HG02885 (cell line): ENCODE measurements around the gene PCNX1.
"Not testable (repeated sequence)": the region's sequence is repeated elsewhere in the genome, so short reads cannot be mapped to it uniquely, and the experiment has no call there.

Experiments used
- ATAC-seq: cut with Tn5 transposase; IDR thresholded peaks from one replicate; pipeline ENCODE4 v1.9.1; 2021; ENCODE audit warnings: mild to moderate bottlenecking; ENCODE audit not compliant: unreplicated experiment, poor library complexity

Gene PCNX1

DNA sequence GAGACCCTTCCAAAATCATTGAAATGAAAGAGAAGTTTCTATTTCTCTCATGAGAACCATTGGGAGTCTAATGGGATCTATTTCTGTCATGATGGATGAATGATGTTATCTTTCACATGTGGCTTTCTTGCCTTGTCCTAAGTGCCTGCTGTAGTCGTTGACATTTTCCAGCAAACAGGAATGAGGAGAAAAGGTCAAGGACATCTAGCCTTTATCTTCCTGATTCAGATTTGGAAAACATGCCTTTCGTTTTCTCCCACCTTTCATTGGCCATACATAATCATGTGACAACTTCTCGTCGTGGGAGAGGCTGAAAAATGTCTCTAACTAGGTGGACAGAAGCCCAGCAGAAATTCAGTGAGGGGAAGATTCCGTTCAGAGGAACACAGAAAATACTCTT lies 94.5 kb downstream of the PCNX1 start:
- ATAC-seq: no peak

DNA sequence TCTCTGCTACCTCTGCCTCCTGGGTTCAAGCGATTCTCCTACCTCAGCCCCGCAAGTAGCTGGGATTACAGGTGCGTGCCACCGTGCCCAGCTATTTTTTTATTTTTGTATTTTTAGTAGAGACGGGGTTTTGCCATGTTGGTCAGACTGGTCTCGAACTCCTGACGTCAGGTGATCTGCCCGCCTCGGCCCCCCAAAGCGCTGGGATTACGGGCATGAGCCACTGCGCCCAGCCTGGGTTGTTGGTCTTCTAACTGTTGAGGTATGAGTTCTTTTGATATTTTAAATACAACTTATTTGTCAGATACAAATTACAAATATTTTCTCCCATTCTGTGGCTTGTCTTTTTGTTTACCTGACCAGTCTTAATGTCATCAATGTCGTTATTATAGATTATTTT lies 95.9 kb downstream of the PCNX1 start:
- ATAC-seq: no peak

DNA sequence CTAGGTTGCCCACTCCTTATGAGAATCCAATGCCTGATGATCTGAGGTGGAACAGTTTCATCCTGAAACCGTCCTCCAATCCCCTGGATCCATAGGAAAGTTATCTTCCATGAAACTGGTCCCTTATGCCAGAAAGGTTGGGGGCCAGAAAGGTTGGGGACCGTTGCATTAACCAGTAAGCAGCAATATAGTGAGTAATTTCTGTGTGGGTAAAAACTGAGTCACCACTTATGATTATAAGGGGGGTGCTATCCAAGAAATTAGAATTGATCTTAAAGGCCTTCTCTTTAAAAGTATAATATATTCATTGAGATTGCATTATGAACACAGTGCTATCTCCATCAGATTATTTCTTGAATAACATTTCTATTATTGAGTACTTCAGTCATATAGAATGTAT lies 97.2 kb downstream of the PCNX1 start:
- no peak for ATAC-seq

DNA sequence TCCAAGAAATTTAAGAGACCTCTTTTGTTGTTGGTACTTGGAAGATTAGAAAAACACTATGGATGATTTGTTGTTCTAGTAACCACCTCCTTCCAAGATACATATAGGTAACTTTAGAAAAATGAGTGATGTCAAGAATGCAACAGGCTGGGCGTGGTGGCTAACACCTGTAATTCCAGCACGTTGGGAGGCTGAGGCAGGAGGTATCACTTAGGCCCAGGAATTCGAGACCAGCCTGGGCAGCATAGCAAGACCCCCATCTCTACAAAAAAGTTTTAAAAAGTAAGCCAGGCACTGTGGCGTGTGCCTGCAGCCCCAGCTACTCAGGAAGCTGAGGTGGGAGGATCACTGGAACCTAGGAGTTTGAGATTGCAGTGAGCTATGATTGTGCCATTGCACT lies 97.8 kb downstream of the PCNX1 start:
- ATAC-seq: no peak

DNA sequence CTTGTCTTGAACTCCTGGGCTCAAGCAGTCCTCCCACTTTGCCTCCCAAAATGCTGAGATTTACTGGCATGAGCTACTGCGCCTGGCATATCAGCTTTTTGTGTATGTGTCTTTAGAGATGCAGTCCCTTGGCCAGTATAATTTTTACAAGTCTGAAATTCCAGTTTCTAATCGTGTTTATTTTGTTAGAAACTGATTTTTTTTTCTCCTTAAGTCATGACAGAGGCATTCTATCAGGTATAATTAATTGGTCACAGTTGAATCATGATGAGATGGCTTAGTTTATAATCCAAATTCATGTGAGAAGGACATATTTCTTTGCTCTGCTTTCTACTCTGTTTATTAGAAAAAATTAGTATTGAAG lies 98.9 kb downstream of the PCNX1 start:
- no peak for ATAC-seq

DNA sequence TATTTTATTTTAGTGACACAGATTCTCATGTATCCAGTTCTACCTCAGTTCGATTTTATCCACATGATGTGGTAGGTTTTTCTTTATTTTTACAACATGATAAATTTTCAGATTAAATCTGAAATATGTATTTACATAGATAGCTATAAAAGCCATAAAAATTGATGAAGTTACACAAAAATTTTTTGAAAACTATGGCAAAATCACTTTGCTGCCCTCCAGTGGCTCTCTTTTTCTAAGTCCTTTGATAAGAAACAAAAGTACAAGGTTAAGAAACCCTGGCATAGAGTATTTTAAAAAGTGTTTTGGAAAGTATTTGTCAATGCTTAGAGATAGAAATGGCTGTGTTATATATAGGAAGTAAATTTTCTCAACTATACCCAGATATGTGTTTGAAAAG lies 104.2 kb downstream of the PCNX1 start:
- ATAC-seq: no peak

DNA sequence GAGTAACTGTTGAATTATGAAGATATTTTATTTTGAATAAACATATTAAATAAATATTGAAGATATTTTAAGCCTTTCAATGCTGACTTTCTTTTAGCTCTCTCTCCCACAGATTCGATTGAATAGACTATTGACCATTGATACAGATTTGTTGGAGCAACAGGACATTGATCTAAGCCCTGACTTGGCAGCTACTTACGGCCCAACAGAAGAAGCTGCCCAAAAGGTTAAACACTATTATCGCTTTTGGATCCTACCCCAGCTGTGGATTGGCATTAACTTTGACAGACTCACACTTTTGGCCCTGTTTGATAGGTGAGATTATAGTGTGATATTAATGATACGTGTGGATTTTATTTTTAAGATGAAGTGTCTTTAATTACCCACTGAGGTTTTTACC lies 105.6 kb downstream of the PCNX1 start:
- no peak for ATAC-seq

DNA sequence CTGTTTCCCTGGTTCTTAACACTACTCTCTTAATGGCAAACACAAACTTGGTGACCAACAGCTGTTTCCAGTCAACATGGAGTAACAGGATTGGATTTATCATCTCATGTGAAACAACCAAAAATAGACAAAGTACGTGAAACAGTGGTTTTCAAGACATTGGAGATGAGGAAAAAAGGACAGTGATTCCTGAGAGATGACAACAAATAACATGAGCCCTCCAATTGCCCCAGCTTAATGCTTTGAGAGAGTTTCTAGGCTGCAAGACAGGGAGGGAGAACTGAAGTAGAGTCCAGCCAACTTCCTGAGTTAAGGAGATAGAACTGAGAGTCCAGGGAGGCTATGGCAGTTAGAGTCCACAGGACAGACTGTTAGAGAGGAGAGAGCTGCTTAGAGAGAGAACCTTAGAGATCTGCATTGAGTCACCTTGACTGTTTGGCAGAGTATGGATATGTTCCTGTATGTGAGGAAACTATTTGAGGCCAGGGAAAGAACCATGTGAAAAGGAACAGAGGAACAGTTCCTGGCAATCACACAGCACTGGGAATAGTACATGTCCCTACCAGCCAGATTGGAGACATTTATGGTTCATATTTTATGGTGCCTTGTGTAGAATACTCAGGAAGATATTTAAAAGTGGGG lies 106.4 kb downstream of the PCNX1 start:
- ATAC-seq: no peak

DNA sequence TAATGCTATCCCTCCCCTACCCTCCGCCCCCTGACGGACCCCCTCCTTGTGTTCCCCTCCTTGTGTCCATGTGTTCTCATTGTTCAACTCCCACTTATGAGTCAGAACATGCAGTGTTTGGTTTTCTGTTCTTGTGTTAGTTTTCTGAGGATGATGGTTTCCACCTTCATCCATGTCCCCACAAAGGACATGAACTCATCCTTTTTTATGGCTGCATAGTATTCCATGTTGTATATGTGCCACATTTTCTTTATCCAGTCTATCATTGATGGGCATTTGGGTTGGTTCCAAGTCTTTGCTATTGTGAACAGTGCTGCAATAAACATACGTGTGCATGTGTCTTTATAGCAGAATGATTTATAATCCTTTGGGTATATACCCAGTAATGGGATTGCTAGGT lies 112.7 kb downstream of the PCNX1 start:
- not testable (repeated sequence) for ATAC-seq

DNA sequence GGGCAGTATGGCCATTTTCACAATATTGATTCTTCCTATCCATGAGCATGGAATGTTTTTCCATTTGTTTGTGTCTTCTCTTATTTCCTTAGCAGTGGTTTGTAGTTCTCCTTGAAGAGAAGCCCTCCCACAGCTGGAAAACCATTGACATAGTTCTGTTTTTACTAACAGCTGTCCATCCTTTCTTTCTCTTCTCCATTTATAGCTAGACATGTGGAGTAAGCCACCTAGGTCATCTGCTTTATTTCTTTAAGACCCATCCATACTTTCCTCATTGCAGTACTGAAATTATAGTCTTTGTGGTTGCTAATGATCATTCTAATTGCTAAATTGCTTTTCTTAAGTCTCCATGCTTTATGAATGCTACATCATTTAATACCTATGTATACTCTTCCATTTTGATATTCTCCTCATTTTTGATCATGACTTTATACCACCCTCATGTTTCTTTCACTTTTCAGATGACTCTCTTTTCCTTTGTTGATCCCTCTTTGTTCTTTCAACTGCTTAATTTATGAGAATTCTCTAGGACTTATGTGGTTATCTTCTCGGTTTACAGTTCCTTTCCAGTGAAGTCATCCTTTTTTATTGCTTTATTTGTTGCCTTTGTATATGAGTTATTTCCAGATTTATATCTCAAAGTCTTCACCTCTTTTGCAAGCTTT lies 114.2 kb downstream of the PCNX1 start:
- no peak for ATAC-seq

DNA sequence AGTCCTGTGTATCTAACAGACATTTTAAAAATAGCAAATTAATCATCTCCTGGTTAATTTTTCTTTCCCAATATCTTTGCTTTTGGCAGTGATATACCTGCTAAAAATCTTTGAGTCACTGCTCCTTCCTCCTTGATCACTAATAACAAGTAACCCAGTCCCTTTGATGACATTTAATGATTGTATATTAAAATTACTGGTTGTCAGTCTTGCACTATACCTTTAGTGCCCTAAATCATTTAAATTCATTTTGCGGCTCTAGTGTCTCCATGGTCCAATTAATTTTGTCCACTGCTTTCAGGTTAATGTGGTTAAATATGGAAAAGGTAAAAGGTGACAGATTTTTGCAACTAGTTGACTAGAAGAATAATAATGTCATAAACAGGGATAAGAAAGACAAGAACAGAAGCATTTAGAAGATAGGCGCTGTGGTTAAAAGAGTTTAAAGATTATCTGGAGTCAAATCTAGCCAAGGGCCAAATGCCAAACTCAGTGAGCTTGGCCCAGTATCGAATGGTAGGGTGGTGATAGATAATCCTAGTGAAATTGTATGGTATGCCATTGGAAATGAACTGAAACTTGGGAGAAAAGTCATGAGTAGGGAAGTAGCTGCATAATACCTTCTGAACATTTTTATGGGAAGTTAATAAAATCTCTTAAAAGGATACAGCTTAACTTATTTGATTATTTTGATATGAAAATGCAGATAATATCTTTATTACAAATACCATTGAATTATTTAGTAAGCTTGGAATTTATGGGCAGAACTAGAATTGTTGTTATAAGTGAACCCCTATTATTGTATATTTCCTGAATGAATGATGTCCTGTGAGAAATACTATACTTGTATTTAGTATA lies 115.0 kb downstream of the PCNX1 start:
- no peak for ATAC-seq

DNA sequence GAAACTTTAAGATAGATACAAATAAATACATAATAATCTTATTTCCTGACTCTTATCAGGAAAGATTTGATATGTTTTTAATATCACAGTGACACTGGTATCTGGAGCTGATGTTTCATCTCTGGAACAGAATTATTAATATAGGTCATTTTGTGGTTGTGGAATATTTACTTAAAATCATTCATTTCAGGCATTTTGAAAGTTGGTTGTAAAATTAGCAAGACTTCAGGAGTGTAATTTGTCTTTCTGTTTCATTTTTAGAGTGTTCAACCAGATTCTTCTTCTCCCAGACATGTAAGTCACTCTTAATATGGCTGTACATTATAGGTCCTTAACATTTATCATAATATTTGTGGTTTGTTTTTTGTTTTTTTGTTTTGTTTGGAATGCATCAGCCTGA lies 115.7 kb downstream of the PCNX1 start:
- ATAC-seq: no peak

DNA sequence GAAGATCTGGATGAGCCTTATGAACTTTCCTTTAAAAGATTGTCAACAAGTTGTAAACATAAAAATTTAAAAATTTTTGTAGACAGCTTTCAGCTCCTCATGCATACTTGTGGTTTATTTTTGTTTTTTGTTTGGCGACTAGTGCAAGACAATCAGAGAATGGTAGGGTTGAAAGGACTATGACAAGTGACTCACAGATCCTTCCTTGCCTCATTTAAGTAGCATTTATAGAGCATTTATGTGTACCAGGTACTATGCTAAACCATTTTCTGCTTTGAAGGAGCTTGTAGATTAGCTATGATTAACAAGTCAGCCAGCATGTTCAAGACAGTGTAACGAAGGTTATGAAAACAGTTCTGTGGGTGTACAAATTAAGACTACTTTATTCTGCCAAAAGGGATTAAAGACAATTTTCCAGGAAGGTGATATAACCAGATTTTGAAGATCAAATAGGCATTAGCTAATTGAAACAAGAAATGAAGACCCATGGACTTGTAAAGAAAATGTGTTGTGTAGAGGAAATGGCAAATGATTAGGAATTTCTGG lies 122.0 kb downstream of the PCNX1 start:
- ATAC-seq: no peak

DNA sequence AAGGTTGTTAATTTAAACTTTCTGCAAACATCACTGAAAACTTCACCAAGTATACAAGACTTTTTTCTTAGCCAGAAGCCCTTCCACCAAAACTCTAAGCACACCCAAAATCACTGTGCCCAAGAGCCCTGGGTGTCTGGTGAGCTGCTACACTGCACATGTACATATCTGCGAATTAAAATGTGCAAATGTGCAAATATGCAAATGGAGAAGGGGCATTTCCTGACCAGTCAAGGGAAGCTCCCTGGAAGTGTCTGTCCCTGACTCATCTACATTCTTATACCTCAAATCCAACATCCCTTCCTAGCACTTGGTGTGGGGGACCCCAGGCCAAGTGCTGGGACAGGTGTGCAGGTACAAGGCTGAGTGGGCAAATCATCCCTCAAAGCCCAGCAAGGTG lies 123.7 kb downstream of the PCNX1 start:
- no peak for ATAC-seq

DNA sequence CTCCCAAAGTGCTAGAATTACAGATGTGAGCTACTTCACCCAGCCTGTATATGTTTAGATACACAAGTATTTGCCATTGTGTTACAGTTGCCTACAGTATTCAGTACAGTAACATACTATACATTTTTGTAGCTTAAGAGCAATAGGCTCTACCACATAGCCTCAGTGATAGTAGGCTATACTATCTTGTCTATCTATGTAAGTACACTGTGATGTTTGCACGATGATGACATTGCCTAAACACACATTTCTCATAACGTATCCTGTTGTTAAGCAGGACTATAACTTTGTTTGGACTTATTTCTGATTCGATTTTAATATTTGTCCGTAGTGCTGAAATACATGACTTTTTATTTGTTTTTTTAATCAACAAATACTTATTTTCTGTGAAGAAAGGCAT lies 129.2 kb downstream of the PCNX1 start:
- ATAC-seq: no peak

DNA sequence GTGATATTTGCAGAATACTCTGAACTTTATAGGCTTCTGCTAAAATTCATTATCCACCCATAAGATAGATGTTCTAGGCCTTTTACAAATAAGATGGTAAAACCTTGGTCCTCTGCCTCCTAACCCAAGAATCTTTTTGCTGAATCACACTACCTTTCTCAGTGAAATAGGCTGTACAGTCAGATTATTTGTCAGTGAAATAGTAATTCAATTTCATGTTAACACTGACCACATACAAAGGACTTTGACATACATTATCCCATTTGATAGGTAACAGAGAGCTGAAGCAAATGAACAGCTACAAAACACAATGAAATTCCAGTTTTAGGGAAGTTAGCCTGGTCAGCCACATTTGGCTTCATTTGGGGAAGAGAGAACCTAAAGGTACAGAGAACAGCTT lies 141.1 kb downstream of the PCNX1 start:
- no peak for ATAC-seq

DNA sequence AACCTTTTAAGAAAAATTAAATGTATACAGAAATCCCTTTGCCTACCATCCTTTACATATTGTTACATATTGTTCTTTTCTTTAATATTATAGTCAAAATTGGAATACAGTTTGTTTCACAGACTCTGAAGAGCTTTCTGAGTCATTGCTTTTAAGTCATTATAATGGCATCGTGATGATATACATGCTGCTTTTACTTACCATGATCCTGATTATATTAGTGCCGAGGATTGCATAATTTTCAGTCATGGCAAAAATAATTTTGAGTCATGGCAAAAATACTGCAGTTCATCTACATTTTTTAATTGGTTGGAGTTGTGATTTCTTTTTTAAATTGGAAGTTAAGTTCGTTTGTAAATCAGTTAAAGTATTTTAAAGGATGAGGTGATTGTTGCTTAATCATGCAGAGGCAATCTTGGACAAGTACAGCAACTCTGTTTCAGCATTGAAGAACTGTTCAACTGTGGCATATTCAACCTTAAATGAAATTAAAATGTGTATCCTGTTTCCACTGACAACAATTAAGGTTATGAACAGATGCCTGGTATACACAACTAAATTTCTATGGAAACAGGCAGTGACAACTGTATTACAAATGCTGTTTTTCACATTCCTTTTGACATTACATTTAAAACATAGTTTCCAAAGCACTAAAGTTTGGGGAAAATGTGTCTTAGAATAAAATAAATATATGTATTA lies 142.3 kb downstream of the PCNX1 start:
- ATAC-seq: no peak

DNA sequence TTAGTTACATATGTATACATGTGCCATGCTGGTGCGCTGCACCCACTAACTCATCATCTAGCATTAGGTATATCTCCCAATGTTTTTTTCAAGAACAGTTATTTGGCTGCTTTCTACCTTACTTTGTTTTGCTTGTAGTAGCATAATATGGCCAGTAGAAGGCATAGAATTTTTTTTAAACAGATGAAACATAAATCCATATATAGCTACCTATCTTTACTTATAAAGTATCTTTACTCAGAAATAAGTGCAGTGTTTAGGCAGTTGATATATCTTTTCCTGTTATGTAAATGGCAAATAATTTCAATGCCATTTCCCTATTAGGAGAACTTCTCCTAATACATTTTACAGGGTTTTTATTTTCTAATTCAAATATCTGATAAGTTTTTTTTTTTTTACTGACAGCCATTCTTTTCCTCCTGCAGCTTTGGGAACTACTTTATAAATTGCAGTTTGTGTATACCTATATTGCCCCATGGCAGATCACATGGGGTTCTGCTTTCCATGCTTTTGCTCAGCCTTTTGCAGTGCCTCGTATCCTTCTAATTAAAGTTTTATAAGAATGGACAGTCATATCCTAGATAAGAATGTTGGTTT lies 143.1 kb downstream of the PCNX1 start:
- ATAC-seq: no peak

DNA sequence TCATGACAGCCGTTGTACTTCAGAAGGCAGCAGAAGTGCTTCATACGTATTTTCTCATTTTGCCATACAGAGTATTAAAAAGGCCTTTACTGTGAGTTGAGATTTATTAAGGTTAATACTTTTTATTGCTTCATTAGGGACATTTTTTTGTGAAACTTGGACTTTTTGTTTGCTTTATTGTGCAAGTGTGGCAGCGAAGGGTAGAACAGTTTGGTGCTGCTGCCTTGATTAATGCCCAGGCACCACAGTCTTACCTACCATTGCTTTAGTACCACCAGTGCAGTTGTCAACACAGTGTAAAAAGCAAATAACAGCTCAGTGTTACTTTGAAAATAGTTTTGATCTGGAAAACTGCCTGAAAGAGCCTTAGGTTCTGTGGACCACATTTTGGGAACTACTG lies 147.4 kb downstream of the PCNX1 start:
- no peak for ATAC-seq

DNA sequence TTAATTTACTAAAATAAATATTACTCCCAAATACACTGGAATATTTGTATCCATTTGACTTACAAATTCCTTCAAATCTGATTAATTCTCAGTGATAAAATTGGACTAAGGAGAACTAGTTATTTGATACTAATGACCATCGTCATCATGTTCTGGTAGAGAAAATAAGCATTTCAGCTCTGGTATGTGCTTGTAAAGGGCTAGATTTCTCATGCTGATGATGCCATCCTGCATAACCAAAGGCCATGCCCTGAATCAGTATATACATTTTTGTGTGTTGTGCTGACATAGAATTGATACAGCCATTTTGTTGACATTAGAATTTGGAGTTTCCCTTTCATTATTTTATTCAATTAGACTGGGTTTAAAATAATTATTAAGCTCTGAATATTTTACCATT lies 148.9 kb downstream of the PCNX1 start:
- no peak for ATAC-seq
